Measurements from ENCODE around the gene GALNT16.
"Not testable (repeated sequence)": the region's sequence is repeated elsewhere in the genome, so short reads cannot be mapped to it uniquely, and the experiment has no call there.

GALNT16 gene

DNA sequence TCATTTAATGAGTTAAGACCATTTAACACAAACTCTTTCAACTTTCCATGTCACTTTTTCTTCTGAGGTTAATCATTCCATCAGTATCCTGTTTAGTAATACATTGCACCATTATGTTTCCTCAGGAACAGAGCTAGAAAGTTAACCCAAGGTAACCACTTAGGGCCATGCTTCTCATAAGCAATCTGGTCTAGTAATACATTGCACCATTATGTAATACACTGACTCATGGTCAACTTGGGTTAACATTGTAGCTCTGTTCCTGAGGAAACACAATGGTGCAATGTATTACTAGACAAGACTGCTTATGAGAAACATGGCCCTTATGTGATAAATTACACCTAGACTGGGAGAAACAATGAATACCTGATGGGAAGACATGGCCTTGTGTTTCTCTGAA, 116.5 kb downstream of the GALNT16 start:
- ChIA-PET CTCF (no interaction called here), POLR2A (no interaction called here)
- Histone ChIP-seq H3K36me3 (ENCODE audit: control insufficient read depth in 4 of 4, insufficient read depth in 4 of 4, low read length in 3 of 4) (peaks cover 12 to 58% (median 35%) of the 10 kb centered on the region in 4 experiments), H3K27me3 (replicated peaks in 2 of 5; ENCODE audit: control insufficient read depth in 4 of 5, insufficient read depth in 5 of 5, low read length in 4 of 5) (no peaks in the 10 kb centered on the region), H3K4me1 (ENCODE audit: control extremely low read depth in 1 of 4, control insufficient read depth in 4 of 4, insufficient read depth in 4 of 4, low read length in 3 of 4) (no peaks in the 10 kb centered on the region), H3K9me3 (ENCODE audit: control extremely low read depth in 1 of 5, control insufficient read depth in 4 of 5, insufficient read depth in 2 of 5, low read depth in 1 of 5, low read length in 4 of 5) (peaks cover 0 to 15% (median 6%) of the 10 kb centered on the region in 5 experiments), H3K27ac (ENCODE audit: insufficient read depth in 1 of 2, low read depth in 1 of 2, low read length in 2 of 2, poor library complexity in 1 of 2, severe bottlenecking in 2 of 2) (no peak overlapping the region), H3K4me3 (ENCODE audit: control insufficient read depth in 1 of 7, extremely low read depth in 1 of 7, insufficient read depth in 4 of 7, low read depth in 2 of 7, low read length in 6 of 7) (no peak overlapping the region)
- peak in 1 of 3 donors; percentile 14 for DNase-seq

- H3K27me3 ChIP-seq (replicated peaks in 2 of 5; ENCODE audit: control insufficient read depth in 4 of 5, insufficient read depth in 5 of 5, low read length in 4 of 5) = no peaks in the 10 kb centered on the region
- DNase-seq = no peak
- no peak overlapping the region for H3K4me3 ChIP-seq (ENCODE audit: control insufficient read depth in 1 of 7, extremely low read depth in 1 of 7, insufficient read depth in 4 of 7, low read depth in 2 of 7, low read length in 6 of 7)
- CTCF ChIA-PET = no interaction called here
- no peaks in the 10 kb centered on the region for H3K4me1 ChIP-seq (ENCODE audit: control extremely low read depth in 1 of 4, control insufficient read depth in 4 of 4, insufficient read depth in 4 of 4, low read length in 3 of 4)
- no CpG with 5 or more reads among the region's 2 CpGs for WGBS (ENCODE audit: insufficient coverage)
- H3K9me3 ChIP-seq (ENCODE audit: control extremely low read depth in 1 of 5, control insufficient read depth in 4 of 5, insufficient read depth in 2 of 5, low read depth in 1 of 5, low read length in 4 of 5) = peaks cover 0 to 15% (median 6%) of the 10 kb centered on the region in 5 experiments
- H3K36me3 ChIP-seq (ENCODE audit: control insufficient read depth in 4 of 4, insufficient read depth in 4 of 4, low read length in 3 of 4) = peaks cover 12 to 63% (median 41%) of the 10 kb centered on the region in 4 experiments
- H3K27ac ChIP-seq (ENCODE audit: insufficient read depth in 1 of 2, low read depth in 1 of 2, low read length in 2 of 2, poor library complexity in 1 of 2, severe bottlenecking in 2 of 2) = no peak overlapping the region
- POLR2A ChIA-PET = no interaction called here
Observed at GRCh38 chr14:69378274-69378673, 118.3 kb downstream of the GALNT16 start.

DNA sequence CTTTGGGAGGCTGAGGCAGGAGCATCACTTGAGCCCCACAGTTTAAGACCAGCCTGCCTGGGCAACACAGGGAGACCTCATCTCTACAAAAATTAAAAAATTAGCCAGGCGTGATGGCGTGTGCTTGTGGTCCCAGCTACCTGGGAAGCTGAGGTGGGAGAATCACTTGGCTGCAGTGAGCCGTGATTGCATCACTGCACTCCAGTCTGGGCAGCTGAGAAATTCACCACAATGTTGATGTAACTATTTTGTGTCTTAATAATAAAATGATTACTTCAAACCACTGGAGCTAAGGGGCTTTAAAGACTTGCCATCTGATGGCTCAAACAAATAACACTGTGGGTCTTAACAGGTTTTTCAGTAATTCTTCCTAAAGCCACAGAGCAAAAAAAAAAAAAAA, 127.4 kb downstream of the GALNT16 start:
- Histone ChIP-seq H3K4me1 (ENCODE audit: control extremely low read depth in 1 of 4, control insufficient read depth in 4 of 4, insufficient read depth in 4 of 4, low read length in 3 of 4) (no peaks in the 10 kb centered on the region), H3K27me3 (replicated peaks in 2 of 5; ENCODE audit: control insufficient read depth in 4 of 5, insufficient read depth in 5 of 5, low read length in 4 of 5) (no peaks in the 10 kb centered on the region), H3K27ac (ENCODE audit: insufficient read depth in 1 of 2, low read depth in 1 of 2, low read length in 2 of 2, poor library complexity in 1 of 2, severe bottlenecking in 2 of 2) (no peak overlapping the region), H3K4me3 (ENCODE audit: control insufficient read depth in 1 of 7, extremely low read depth in 1 of 7, insufficient read depth in 4 of 7, low read depth in 2 of 7, low read length in 6 of 7) (no peak overlapping the region), H3K9me3 (ENCODE audit: control extremely low read depth in 1 of 5, control insufficient read depth in 4 of 5, insufficient read depth in 2 of 5, low read depth in 1 of 5, low read length in 4 of 5) (no peaks in the 10 kb centered on the region), H3K36me3 (ENCODE audit: control insufficient read depth in 4 of 4, insufficient read depth in 4 of 4, low read length in 3 of 4) (peaks cover 27 to 71% (median 49%) of the 10 kb centered on the region in 4 experiments)
- ChIA-PET POLR2A (interaction anchor here (0.5 kb wide), 1 partner anchor 55 kb away, joined by 4 read pairs; no protein-coding TSS in a partner anchor), CTCF (interaction anchor here (1.3 kb wide), 1 partner anchor 20 kb away, joined by 3 read pairs; no protein-coding TSS in a partner anchor)
- no peak for DNase-seq
- 90% methylated on average over 2 of the region's 3 CpGs for WGBS (ENCODE audit: insufficient coverage)

DNA sequence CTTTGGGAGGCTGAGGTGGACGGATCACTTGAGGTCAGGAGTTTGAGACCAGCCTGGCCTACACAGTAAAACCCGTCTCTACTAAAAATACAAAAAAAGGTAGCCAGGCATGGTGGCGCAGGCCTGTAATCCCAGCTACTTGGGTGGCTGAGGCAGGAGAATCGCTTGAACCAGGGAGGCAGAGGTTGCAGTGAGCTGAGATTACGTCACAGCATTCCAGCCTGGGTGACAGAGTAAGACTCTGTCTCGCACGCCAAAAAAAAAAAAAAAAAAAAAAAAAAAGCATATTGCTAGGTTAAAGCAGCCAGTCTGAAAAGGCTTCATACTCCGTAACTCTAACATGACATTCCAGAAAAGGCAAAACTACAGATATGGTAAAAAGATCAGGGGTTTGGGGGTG, 131.4 kb downstream of the GALNT16 start:
- H3K36me3 ChIP-seq (ENCODE audit: control insufficient read depth in 4 of 4, insufficient read depth in 4 of 4, low read length in 3 of 4) = peaks cover 28 to 76% (median 56%) of the 10 kb centered on the region in 4 experiments
- POLR2A ChIA-PET; H3K27ac ChIP-seq (ENCODE audit: insufficient read depth in 1 of 2, low read depth in 1 of 2, low read length in 2 of 2, poor library complexity in 1 of 2, severe bottlenecking in 2 of 2); H3K4me1 ChIP-seq (ENCODE audit: control extremely low read depth in 1 of 4, control insufficient read depth in 4 of 4, insufficient read depth in 4 of 4, low read length in 3 of 4); H3K9me3 ChIP-seq (ENCODE audit: control extremely low read depth in 1 of 5, control insufficient read depth in 4 of 5, insufficient read depth in 2 of 5, low read depth in 1 of 5, low read length in 4 of 5); H3K4me3 ChIP-seq (ENCODE audit: control insufficient read depth in 1 of 7, extremely low read depth in 1 of 7, insufficient read depth in 4 of 7, low read depth in 2 of 7, low read length in 6 of 7); H3K27me3 ChIP-seq (replicated peaks in 2 of 5; ENCODE audit: control insufficient read depth in 4 of 5, insufficient read depth in 5 of 5, low read length in 4 of 5); DNase-seq: not testable (repeated sequence)
- CTCF ChIA-PET = interaction anchor here (0.7 to 0.9 kb wide), 2 partner anchors 22 to 293 kb away, joined by 3 read pairs; no protein-coding TSS in a partner anchor
- WGBS (ENCODE audit: insufficient coverage) = 100% methylated on average over 4 of the region's 8 CpGs

- ChIA-PET POLR2A (no interaction called here), CTCF (no interaction called here)
- Histone ChIP-seq H3K27ac (ENCODE audit: insufficient read depth in 1 of 2, low read depth in 1 of 2, low read length in 2 of 2, poor library complexity in 1 of 2, severe bottlenecking in 2 of 2) (no peak overlapping the region), H3K9me3 (ENCODE audit: control extremely low read depth in 1 of 5, control insufficient read depth in 4 of 5, insufficient read depth in 2 of 5, low read depth in 1 of 5, low read length in 4 of 5) (no peaks in the 10 kb centered on the region), H3K27me3 (replicated peaks in 2 of 5; ENCODE audit: control insufficient read depth in 4 of 5, insufficient read depth in 5 of 5, low read length in 4 of 5) (no peaks in the 10 kb centered on the region), H3K4me1 (ENCODE audit: control extremely low read depth in 1 of 4, control insufficient read depth in 4 of 4, insufficient read depth in 4 of 4, low read length in 3 of 4) (peaks cover 2 to 13% (median 10%) of the 10 kb centered on the region in 4 experiments), H3K4me3 (ENCODE audit: control insufficient read depth in 1 of 7, extremely low read depth in 1 of 7, insufficient read depth in 4 of 7, low read depth in 2 of 7, low read length in 6 of 7) (no peak overlapping the region), H3K36me3 (ENCODE audit: control insufficient read depth in 4 of 4, insufficient read depth in 4 of 4, low read length in 3 of 4) (peaks cover 24 to 70% (median 49%) of the 10 kb centered on the region in 4 experiments)
- DNase-seq = no peak
- WGBS (ENCODE audit: insufficient coverage) = no CpG with 5 or more reads among the region's 3 CpGs
Observed at GRCh38 chr14:69392481-69392880, 132.5 kb downstream of the GALNT16 start.

DNA sequence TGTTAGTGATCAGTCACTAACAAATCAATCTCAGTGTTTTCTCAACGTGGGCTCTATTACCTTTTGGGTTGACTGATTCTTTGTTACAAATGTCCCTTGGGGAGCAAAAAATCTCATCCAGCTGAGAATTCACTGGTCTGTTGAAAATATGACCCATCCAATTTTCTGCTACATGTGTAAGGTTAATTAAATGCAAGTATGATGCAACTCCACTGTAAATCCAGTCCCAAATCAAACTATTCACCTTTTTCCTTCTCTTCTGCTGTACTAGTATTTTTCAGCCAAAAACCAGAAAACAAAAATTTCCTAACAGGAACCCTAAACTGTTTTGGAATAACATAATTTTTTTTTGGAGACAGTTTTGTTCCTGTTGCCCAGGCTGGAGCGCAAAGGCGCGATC, 136.0 kb downstream of the GALNT16 start:
- CTCF ChIA-PET = interaction anchor here (1.5 kb wide), 1 partner anchor 29 kb away, joined by 3 read pairs; no protein-coding TSS in a partner anchor
- Histone ChIP-seq H3K4me1 (ENCODE audit: control extremely low read depth in 1 of 4, control insufficient read depth in 4 of 4, insufficient read depth in 4 of 4, low read length in 3 of 4) (peaks cover 11 to 34% (median 32%) of the 10 kb centered on the region in 4 experiments), H3K36me3 (ENCODE audit: control insufficient read depth in 4 of 4, insufficient read depth in 4 of 4, low read length in 3 of 4) (peaks cover 13 to 46% (median 37%) of the 10 kb centered on the region in 4 experiments)

GRCh38 chr14:69398053-69398817, 138.3 kb downstream of the GALNT16 start, which contains the start of the genes ERH and SLC39A9:
Gene ERH (minus strand): TSS chr14:69398299. CDS start chr14:69398233, 66 bp downstream.
Gene SLC39A9 (plus strand): TSS chr14:69398692. CDS start chr14:69399370, 678 bp downstream.
- ChIA-PET CTCF (interaction anchor here (1.1 to 1.5 kb wide), 2 partner anchors 49 to 61 kb away, joined by 3 to 5 read pairs; no protein-coding TSS in a partner anchor), POLR2A (interaction anchor here (1.1 kb wide), 1 partner anchor 247 kb away, joined by 4 read pairs; no protein-coding TSS in a partner anchor)
- DNase-seq = peak; percentile 97 to 99 (median 99)
- H3K4me3 ChIP-seq (ENCODE audit: control insufficient read depth in 1 of 7, extremely low read depth in 1 of 7, insufficient read depth in 4 of 7, low read depth in 2 of 7, low read length in 6 of 7) = peak within 1 kb of the TSS; percentile 87 to 96 (median 90)
- H3K36me3 ChIP-seq (ENCODE audit: control insufficient read depth in 4 of 4, insufficient read depth in 4 of 4, low read length in 3 of 4) = peaks cover 5 to 31% (median 19%) of the 10 kb centered on the region in 4 experiments
- peak within 1 kb of the TSS; percentile 95 to 96 for H3K27ac ChIP-seq (ENCODE audit: insufficient read depth in 1 of 2, low read depth in 1 of 2, low read length in 2 of 2, poor library complexity in 1 of 2, severe bottlenecking in 2 of 2)
- no peaks in the 10 kb centered on the region for H3K9me3 ChIP-seq (ENCODE audit: control extremely low read depth in 1 of 5, control insufficient read depth in 4 of 5, insufficient read depth in 2 of 5, low read depth in 1 of 5, low read length in 4 of 5)
- peaks cover 13 to 37% (median 35%) of the 10 kb centered on the region in 4 experiments for H3K4me1 ChIP-seq (ENCODE audit: control extremely low read depth in 1 of 4, control insufficient read depth in 4 of 4, insufficient read depth in 4 of 4, low read length in 3 of 4)
- WGBS (ENCODE audit: insufficient coverage) = under 1% methylated on average over 47 of the region's 53 CpGs
- no peaks in the 10 kb centered on the region for H3K27me3 ChIP-seq (replicated peaks in 2 of 5; ENCODE audit: control insufficient read depth in 4 of 5, insufficient read depth in 5 of 5, low read length in 4 of 5)

More for the DNA sequence above, 136.0 kb downstream of the GALNT16 start:
- no peak overlapping the region for H3K27ac ChIP-seq (ENCODE audit: insufficient read depth in 1 of 2, low read depth in 1 of 2, low read length in 2 of 2, poor library complexity in 1 of 2, severe bottlenecking in 2 of 2)
- DNase-seq = no peak
- no peaks in the 10 kb centered on the region for H3K9me3 ChIP-seq (ENCODE audit: control extremely low read depth in 1 of 5, control insufficient read depth in 4 of 5, insufficient read depth in 2 of 5, low read depth in 1 of 5, low read length in 4 of 5)
- POLR2A ChIA-PET = no interaction called here
- 97% methylated on average over 3 of the region's 4 CpGs for WGBS (ENCODE audit: insufficient coverage)
- no peaks in the 10 kb centered on the region for H3K27me3 ChIP-seq (replicated peaks in 2 of 5; ENCODE audit: control insufficient read depth in 4 of 5, insufficient read depth in 5 of 5, low read length in 4 of 5)
- H3K4me3 ChIP-seq (ENCODE audit: control insufficient read depth in 1 of 7, extremely low read depth in 1 of 7, insufficient read depth in 4 of 7, low read depth in 2 of 7, low read length in 6 of 7) = no peak overlapping the region
